Endothelial cell of umbilical vein (primary cell): Measurements from ENCODE around the gene ITPR2. TPM values are rescaled to one million over a fixed set of nuclear protein-coding genes. Genes with fewer than 3 reads are reported as not detected.

Experiments used
- BruUV-seq: library from RNA; stranded (reverse); fragments of 400-500 nt; replicated peaks from 2 replicates; lab custom pipeline; 2021; lab: Mats Ljungman, UMichigan
- CTCF ChIA-PET: fragments of 300-600, 350-600 bp; sonication (Branson Sonifier 250); formaldehyde crosslinking; loops from one replicate; lab custom pipeline; 2021; ENCODE audit warnings: antibody characterized with exemption, inconsistent platforms; lab: Charles Lee
- POLR2A ChIA-PET: fragments of 300-600, 350-600 bp; sonication (Branson Sonifier 250); formaldehyde crosslinking; loops from one replicate; lab custom pipeline; 2021; ENCODE audit warnings: antibody characterized with exemption, inconsistent platforms; lab: Charles Lee
- DNase-seq: peaks from one replicate; pipeline ENCODE4 v3.0.0-alpha.2; 2011; ENCODE audit warnings: low read depth, low spot score
- FAIRE-seq: peaks from 2 replicates; lab custom pipeline; 2011; peaks lifted over from hg19 to GRCh38; lab: Jason Lieb, UNC
- H2AFZ ChIP-seq: 2 replicates; pipeline ENCODE4 v1.6.0; 2012; ENCODE audit warnings: low read depth, low read length, control low read depth, inconsistent platforms
- H3K27ac ChIP-seq: 2 replicates; pipeline ENCODE4 v1.5.1; 2011; ENCODE audit warnings: low read depth, mild to moderate bottlenecking, control low read depth, low read length, moderate library complexity; ENCODE audit not compliant: insufficient read depth
- H3K27me3 ChIP-seq, 2 experiments: 2 replicates each; pipeline versions ENCODE4 v1.6.0 to v1.6.1; 2011; ENCODE audit warnings: low read length in 2 of 2, mixed read lengths in 1 of 2; ENCODE audit not compliant: control insufficient read depth in 2 of 2, insufficient read depth in 2 of 2
- H3K36me3 ChIP-seq, 2 experiments: 2 replicates in 1 of 2; 3 replicates in 1 of 2; pipeline ENCODE4 v1.5.1; 2011; ENCODE audit warnings: low read length in 2 of 2, mild to moderate bottlenecking in 1 of 2, moderate library complexity in 1 of 2; ENCODE audit not compliant: control insufficient read depth in 2 of 2, insufficient read depth in 2 of 2; ENCODE audit errors: extremely low read depth in 1 of 2
- H3K4me1 ChIP-seq: 3 replicates; pipeline ENCODE4 v1.5.1; 2011; ENCODE audit warnings: mild to moderate bottlenecking, low read length; ENCODE audit not compliant: control insufficient read depth, insufficient read depth; ENCODE audit errors: extremely low read depth
- H3K4me2 ChIP-seq: 2 replicates; pipeline ENCODE4 v1.6.1; 2011; ENCODE audit warnings: low read length, control low read depth, mixed read lengths; ENCODE audit not compliant: insufficient read depth
- H3K4me3 ChIP-seq, 3 experiments: fragments of 200-600 bp in 1 of 3; sonication (generic), shearing (Covaris generic) in 1 of 3; replicated peaks in 1 of 3; 2 replicates each; pipeline ENCODE4 v1.5.1; 2011 to 2016; ENCODE audit warnings: control low read depth in 3 of 3, low read length in 3 of 3, mild to moderate bottlenecking in 2 of 3, inconsistent platforms in 1 of 3, low read depth in 1 of 3, moderate library complexity in 1 of 3; ENCODE audit not compliant: insufficient read depth in 1 of 3
- H3K79me2 ChIP-seq: 2 replicates; pipeline ENCODE4 v1.6.0; 2012; ENCODE audit warnings: low read length, inconsistent platforms; ENCODE audit not compliant: control insufficient read depth, insufficient read depth
- H3K9ac ChIP-seq: replicated peaks from 2 replicates; pipeline ENCODE3; 2011; ENCODE audit warnings: low read length, control low read depth; ENCODE audit not compliant: insufficient read depth; ENCODE audit errors: extremely low read depth
- H3K9me1 ChIP-seq: replicated peaks from 3 replicates; pipeline ENCODE4 v1.6.0; 2011; ENCODE audit warnings: mild to moderate bottlenecking, low read length; ENCODE audit not compliant: control insufficient read depth, insufficient read depth; ENCODE audit errors: extremely low read depth
- H3K9me3 ChIP-seq: replicated peaks from 2 replicates; pipeline ENCODE4 v1.5.1; 2012; ENCODE audit warnings: low read length, inconsistent platforms; ENCODE audit not compliant: control insufficient read depth, insufficient read depth
- H4K20me1 ChIP-seq: replicated peaks from 2 replicates; pipeline ENCODE3; 2011; ENCODE audit warnings: mild to moderate bottlenecking, low read length; ENCODE audit not compliant: control insufficient read depth, insufficient read depth; ENCODE audit errors: extremely low read depth
- CTCF ChIP-seq, 2 donors: IDR thresholded peaks; 1 replicate in 1 of 2; 2 replicates in 1 of 2; pipeline ENCODE4 v1.5.1; 2011; ENCODE audit warnings: low read length in 2 of 2, mild to moderate bottlenecking in 2 of 2, moderate library complexity in 2 of 2, control low read depth in 1 of 2, inconsistent platforms in 1 of 2, low read depth in 1 of 2; ENCODE audit not compliant: insufficient read depth in 1 of 2; ENCODE audit errors: extremely low read depth in 1 of 2
- EZH2 ChIP-seq: IDR thresholded peaks from 2 replicates; pipeline ENCODE4 v1.6.1; 2012; ENCODE audit warnings: borderline replicate concordance, low read depth, mild to moderate bottlenecking, moderate library complexity, low read length, inconsistent platforms; ENCODE audit not compliant: severe bottlenecking
- FOS ChIP-seq: IDR thresholded peaks from 2 replicates; pipeline ENCODE4 v1.6.1; 2011; ENCODE audit warnings: mild to moderate bottlenecking, low read length, moderate library complexity, borderline replicate concordance; ENCODE audit not compliant: insufficient read depth
- GATA2 ChIP-seq: IDR thresholded peaks from 2 replicates; pipeline ENCODE4 v1.7.0; 2011; ENCODE audit warnings: low read depth, mild to moderate bottlenecking, moderate library complexity, mixed read lengths, low read length; ENCODE audit not compliant: insufficient read length, insufficient read depth
- JUN ChIP-seq: IDR thresholded peaks from 2 replicates; pipeline ENCODE4 v1.6.1; 2011; ENCODE audit warnings: borderline replicate concordance, low read depth; ENCODE audit not compliant: insufficient read length, insufficient read depth
- MAX ChIP-seq: IDR thresholded peaks from 2 replicates; pipeline ENCODE4 v1.6.1; 2011; ENCODE audit not compliant: insufficient read depth, insufficient read length
- MYC ChIP-seq: IDR thresholded peaks from one replicate; pipeline ENCODE4 v1.6.1; 2011; ENCODE audit warnings: mild to moderate bottlenecking, low read depth, low read length
- POLR2A ChIP-seq: IDR thresholded peaks from 2 replicates; pipeline ENCODE4 v1.6.1; 2012; ENCODE audit warnings: low read depth, mild to moderate bottlenecking, control low read depth, low read length
- POLR2AphosphoS5 ChIP-seq: IDR thresholded peaks from 2 replicates; pipeline ENCODE4 v1.6.1; 2012; ENCODE audit warnings: low read depth, mild to moderate bottlenecking, control low read depth, low read length, moderate library complexity; ENCODE audit not compliant: insufficient read depth
- dilution Hi-C: fragments of 300-500 bp; cut with MboI; formaldehyde crosslinking; loops from one replicate; pipeline ENCODE4 v1.15.0; 2019; ENCODE audit warnings: low sequenced_read_pairs; ENCODE audit not compliant: extremely low pct_ligation_motif_present
- intact Hi-C: fragments of 100-400 bp; cut with micrococcal nuclease; formaldehyde crosslinking; loops from one replicate; pipeline ENCODE4 v1.10.0; 2022
- polyA plus RNA-seq, 4 experiments: library from polyadenylated mRNA; depleted of rRNA in 3 of 4; stranded (reverse) in 3 of 4; unstranded in 1 of 4; fragments of >200 nt; gene quantifications; 2 replicates each; pipeline versions ENCODE4 v1.2.1 to v1.2.3, GENCODE V29; 2011 to 2012; ENCODE audit warnings: missing spikeins in 1 of 4
- total RNA-seq: library from RNA; stranded (reverse); gene quantifications from 2 replicates; pipeline ENCODE4 v1.2.3, GENCODE V29; 2021

ITPR2 gene
- total and polyA plus RNA-seq, 2 donors (not counting 3 experiments of a cell fraction or from before 2014, with no cell fraction given) = 16.2 to 86.8 TPM

- intact Hi-C loops (no loop called here), dilution Hi-C loops (no loop called here)
- no peak for DNase-seq
- no peaks in the 10 kb centered on the region for H3K9me1 ChIP-seq
- H3K79me2 ChIP-seq = no peaks in the 10 kb centered on the region
- H3K4me2 ChIP-seq = no peak overlapping the region
- H3K36me3 ChIP-seq = peaks cover 0 to 2% of the 10 kb centered on the region in 2 experiments
- no peaks in the 10 kb centered on the region for H4K20me1 ChIP-seq
- no peaks in the 10 kb centered on the region for H3K9me3 ChIP-seq
- no peak overlapping the region for H2AFZ ChIP-seq
- no peak overlapping the region for H3K9ac ChIP-seq
- no TSS peak for BruUV-seq
- H3K27ac ChIP-seq = no peak overlapping the region
- FAIRE-seq = no peak
- H3K4me1 ChIP-seq = no peaks in the 10 kb centered on the region
- H3K4me3 ChIP-seq = no peak overlapping the region
- ChIA-PET POLR2A (no interaction called here), CTCF (no interaction called here)
- no peaks in the 10 kb centered on the region for H3K27me3 ChIP-seq
- no peak for TF ChIP-seq JUN
- TF ChIP-seq GATA2 = no peak
- no peak for TF ChIP-seq MAX
- TF ChIP-seq POLR2AphosphoS5 = no peak
Measured at GRCh38 chr12:26441434-26441833, 391.6 kb downstream of the ITPR2 start.

- intact Hi-C loops (loop anchor here (2.0 to 10.0 kb wide), 3 partner anchors 180 to 450 kb away; no protein-coding TSS in a partner anchor), dilution Hi-C loops (no loop called here)
- H3K4me2 ChIP-seq = no peak overlapping the region
- H3K27me3 ChIP-seq = no peaks in the 10 kb centered on the region
- TF ChIP-seq MYC = no peak
- no peak for TF ChIP-seq JUN
- no peak for TF ChIP-seq GATA2
- no peak for TF ChIP-seq CTCF (IDR thresholded peaks at IDR 0.05; ENCODE audit: extremely low read depth in 1 of 2, insufficient read depth in 1 of 2, low read depth in 1 of 2, low read length in 2 of 2)
- no peak for TF ChIP-seq EZH2
- TF ChIP-seq POLR2AphosphoS5 = no peak
- TF ChIP-seq MAX = no peak
- no peak for TF ChIP-seq FOS
- no peak for TF ChIP-seq POLR2A
- ChIA-PET POLR2A (no interaction called here), CTCF (interaction anchor here (1.9 kb wide), 1 partner anchor 267 kb away, joined by 9 read pairs; no protein-coding TSS in a partner anchor)
- no peak for FAIRE-seq
- no peaks in the 10 kb centered on the region for H4K20me1 ChIP-seq
- no peaks in the 10 kb centered on the region for H3K9me3 ChIP-seq
- no TSS peak for BruUV-seq
- peaks cover 2% of the 10 kb centered on the region for H3K9me1 ChIP-seq
- H3K4me3 ChIP-seq = no peak overlapping the region
- no peak overlapping the region for H3K9ac ChIP-seq
- H3K79me2 ChIP-seq = no peaks in the 10 kb centered on the region
- H3K4me1 ChIP-seq = no peaks in the 10 kb centered on the region
- H3K27ac ChIP-seq = no peak overlapping the region
- H2AFZ ChIP-seq = no peak overlapping the region
- H3K36me3 ChIP-seq = no peaks in the 10 kb centered on the region
- no peak for DNase-seq
Measured at GRCh38 chr12:26435069-26435404, 398.0 kb downstream of the ITPR2 start.
